Measurements from ENCODE around the gene SLC22A17. TPM values are rescaled to one million over a fixed set of nuclear protein-coding genes. Genes with fewer than 3 reads are reported as not detected.
"Not testable (repeated sequence)": the region's sequence is repeated elsewhere in the genome, so short reads cannot be mapped to it uniquely, and the experiment has no call there.

The SLC22A17 gene
- 4.6 and 8.6 TPM in 2 replicates for total RNA-seq (2014; rRNA removed; shearing (Covaris generic))

- DNase-seq (ENCODE audit: low read depth): peak; percentile 72
Measured at GRCh38 chr14:23352506-23353432, at the start of gene SLC22A17. Gene SLC22A17, minus strand, starts transcription at chr14:23352887.

DNA sequence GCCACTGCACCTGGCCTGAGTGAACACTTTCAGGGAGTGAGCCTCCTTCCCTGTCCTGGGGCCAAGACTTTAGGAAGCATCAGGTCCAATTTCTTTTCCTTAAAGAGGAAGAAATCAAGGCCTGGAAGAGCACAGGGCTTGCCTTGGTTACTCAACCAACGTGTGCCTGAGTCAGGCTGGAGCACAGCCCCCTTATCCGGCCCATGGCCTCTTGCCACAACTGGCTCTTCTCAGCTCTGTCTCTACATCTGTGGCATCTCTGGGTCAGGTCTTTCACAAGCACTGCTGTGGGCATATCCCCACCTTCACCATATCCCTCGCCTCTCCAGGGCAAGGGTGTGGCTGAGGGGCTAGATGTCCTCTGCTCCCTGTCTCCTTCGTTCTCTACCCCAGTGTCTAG lies 48.6 kb upstream of the SLC22A17 start:
- DNase-seq (ENCODE audit: low read depth): no peak

- not testable (repeated sequence) for DNase-seq (ENCODE audit: low read depth)
Measured at GRCh38 chr14:23400496-23401149, 47.9 kb upstream of the SLC22A17 start.

DNA sequence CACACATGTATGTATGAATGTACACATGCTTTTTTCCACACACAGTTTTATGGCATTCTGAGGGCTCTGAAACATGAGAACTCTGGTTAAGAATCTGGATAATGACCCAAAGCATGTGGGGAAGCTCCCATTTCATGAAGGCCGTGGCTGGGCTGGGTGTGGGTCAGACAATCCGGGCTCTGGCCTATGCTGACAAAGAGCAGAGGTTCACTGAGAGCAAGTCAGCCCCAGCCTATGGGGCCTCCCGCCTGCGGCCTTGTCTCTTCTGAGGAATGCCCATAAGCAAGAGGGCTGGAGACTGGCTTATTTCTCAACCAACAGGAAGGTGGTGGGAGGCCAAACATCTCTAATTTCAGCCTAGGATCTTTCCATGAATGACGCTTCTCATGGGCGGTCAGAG lies 46.9 kb upstream of the SLC22A17 start:
- DNase-seq (ENCODE audit: low read depth): no peak

- no peak for DNase-seq (ENCODE audit: low read depth)
Measured at GRCh38 chr14:23399136-23399535, 46.4 kb upstream of the SLC22A17 start.

DNA sequence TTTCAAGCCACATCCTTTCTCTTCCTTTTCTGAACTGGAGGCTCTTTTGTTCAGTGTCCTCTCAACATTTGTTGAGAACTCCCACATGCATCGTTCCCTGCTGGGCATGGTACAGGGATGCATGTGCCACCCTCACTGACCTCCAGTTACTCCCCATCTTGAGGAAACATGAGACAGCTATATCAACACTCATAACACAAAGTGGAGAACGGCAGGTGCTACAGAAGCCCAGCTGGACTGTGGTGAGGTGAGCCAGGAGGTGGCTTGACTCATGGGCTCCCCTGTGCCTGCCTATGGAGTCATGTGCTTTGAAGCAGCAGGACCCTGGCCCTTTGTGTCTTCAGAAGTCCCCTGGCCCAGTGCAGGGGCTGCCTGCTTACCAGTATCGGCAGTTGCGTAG lies 45.7 kb upstream of the SLC22A17 start:
- DNase-seq (ENCODE audit: low read depth): no peak

- DNase-seq (ENCODE audit: low read depth): no peak
Measured at GRCh38 chr14:23396781-23397407, 44.2 kb upstream of the SLC22A17 start.

GRCh38 chr14:23396126-23396525 lies 43.4 kb upstream of the SLC22A17 start:
- DNase-seq (ENCODE audit: low read depth): no peak

DNA sequence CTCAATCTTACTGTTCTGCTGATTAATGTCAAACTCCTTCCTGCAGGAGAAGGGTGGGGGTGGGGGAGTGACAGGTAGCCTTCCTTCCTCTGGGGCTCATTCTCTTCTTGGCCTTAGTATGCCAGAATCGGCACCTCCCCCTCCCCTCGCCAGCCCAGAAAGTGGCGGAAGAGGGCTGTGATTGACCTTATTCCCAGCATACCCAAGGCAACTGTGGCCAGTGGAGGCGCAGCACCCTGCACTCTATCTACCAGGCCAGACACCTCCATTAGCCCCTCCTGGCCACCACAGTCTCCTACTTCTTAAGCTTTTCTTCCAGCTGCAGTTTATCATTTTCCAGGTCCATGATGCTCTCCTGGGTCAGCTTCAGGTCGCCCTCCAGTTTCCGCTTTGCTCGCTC lies 39.9 kb upstream of the SLC22A17 start:
- DNase-seq (ENCODE audit: low read depth): no peak

- not testable (repeated sequence) for DNase-seq (ENCODE audit: low read depth)
Measured at GRCh38 chr14:23389871-23390270, 37.2 kb upstream of the SLC22A17 start.

DNA sequence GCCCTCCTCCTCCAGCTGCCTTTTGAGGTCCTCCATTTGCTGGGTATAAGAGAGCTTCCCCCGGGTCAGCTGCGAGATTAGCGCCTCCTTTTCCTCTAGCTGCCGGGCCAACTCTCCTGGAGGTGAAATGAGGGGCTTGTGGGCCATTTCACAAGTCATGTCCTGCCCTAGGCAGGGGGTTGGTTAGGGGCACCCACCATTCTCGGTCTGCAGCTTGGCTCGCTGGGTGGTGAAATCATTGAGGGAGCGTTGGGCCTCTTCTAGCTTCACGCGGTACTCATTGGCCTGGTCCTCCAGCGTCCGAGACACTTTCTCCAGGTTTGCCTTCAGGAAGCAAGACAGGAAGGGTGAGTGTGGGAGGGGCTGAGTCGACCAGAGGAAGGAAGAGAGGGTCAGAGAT lies 36.7 kb upstream of the SLC22A17 start:
- no peak for DNase-seq (ENCODE audit: low read depth)

- no peak for DNase-seq (ENCODE audit: low read depth)
Measured at GRCh38 chr14:23388996-23389395, 36.3 kb upstream of the SLC22A17 start.

- DNase-seq (ENCODE audit: low read depth): no peak
Measured at GRCh38 chr14:23387916-23388882, 35.5 kb upstream of the SLC22A17 start.

- no peak for DNase-seq (ENCODE audit: low read depth)
Measured at GRCh38 chr14:23386999-23387398, 34.3 kb upstream of the SLC22A17 start.

- not testable (repeated sequence) for DNase-seq (ENCODE audit: low read depth)
Measured at GRCh38 chr14:23386266-23386657, 33.6 kb upstream of the SLC22A17 start.

DNA sequence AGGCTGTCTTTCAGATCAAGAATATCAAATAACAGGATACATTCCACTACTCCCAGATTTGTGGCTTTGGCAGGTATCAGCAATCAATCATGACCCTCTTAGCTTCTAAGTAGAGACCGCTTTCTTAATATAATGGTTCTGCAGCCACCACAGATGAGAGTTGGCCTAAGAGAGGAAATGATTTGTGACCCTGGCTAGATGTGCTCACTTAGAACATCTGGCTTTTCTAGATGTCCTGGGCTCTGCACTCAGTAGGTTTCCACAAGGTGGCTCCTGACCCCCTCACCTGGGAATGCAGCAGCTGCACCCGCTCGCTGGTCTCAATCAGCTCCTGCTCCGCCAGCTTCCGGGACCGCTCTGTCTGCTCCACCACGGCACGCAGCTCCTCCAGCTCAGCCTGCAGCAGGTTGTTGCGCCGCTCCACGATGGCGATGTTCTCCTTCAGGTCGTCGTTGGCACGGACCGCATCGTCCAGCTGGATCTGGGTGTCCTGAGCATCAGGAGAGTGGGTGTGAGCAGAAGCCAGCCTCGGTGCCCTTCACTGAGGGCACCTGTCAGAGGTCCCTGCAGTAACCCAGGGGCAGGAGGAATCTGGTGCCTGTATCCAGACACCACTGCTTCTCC lies 33.1 kb upstream of the SLC22A17 start:
- DNase-seq (ENCODE audit: low read depth): no peak

- DNase-seq (ENCODE audit: low read depth): no peak
Measured at GRCh38 chr14:23385244-23385641, 32.6 kb upstream of the SLC22A17 start.

- DNase-seq (ENCODE audit: low read depth): no peak
Measured at GRCh38 chr14:23384364-23385080, 31.8 kb upstream of the SLC22A17 start.

GRCh38 chr14:23382731-23383440 lies 30.2 kb upstream of the SLC22A17 start:
- no peak for DNase-seq (ENCODE audit: low read depth)

- no peak for DNase-seq (ENCODE audit: low read depth)
Measured at GRCh38 chr14:23382276-23382675, 29.6 kb upstream of the SLC22A17 start.
